ENCODE measurements around the gene PACRG. TPM values are rescaled to one million over a fixed set of nuclear protein-coding genes. Genes with fewer than 3 reads are reported as not detected.

Gene PACRG
- total RNA-seq, 2 donors from 2014 or later, result 2.9 to 63.8 TPM

DNA sequence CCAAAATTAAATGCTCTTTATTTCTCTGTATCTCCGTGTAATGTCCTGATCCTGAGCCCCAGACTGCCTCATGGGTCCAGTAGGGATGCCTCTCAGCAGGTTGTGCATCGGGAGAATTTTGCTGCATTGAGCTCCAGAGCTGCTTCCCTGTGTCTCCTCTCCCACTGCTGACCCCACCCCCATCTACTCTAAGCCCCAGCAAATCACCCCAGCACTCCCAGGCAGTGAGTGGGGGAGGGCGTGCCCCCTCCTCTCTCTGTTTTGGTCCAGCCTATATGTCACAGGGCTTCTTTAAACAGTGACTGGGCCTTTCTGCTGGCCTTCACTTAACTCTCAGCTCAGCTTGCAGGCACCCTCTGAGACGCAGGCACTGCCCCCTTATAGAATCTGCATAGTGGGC lies 458.0 kb downstream of the PACRG start:
- 78% methylated on average over 4 of the region's 4 CpGs for WGBS
- no peak overlapping the region for H3K27ac ChIP-seq
- intact Hi-C loops (cut with DNase I), result loop anchor here (10.0 kb wide), 2 partner anchors 209 to 239 kb away; no protein-coding TSS in a partner anchor
- H3K9me3 ChIP-seq, result no peaks in the 10 kb centered on the region
- DNase-seq (ENCODE audit: low spot score), result no peak
- no peaks in the 10 kb centered on the region for H3K27me3 ChIP-seq (replicated peaks; ENCODE audit: insufficient read depth)
- no peak overlapping the region for H3K4me3 ChIP-seq
- no peaks in the 10 kb centered on the region for H3K4me1 ChIP-seq (replicated peaks)
- H3K36me3 ChIP-seq, result no peaks in the 10 kb centered on the region
- no peak for TF ChIP-seq CTCF (IDR thresholded peaks at IDR 0.05)
- TF ChIP-seq POLR2AphosphoS5 (IDR thresholded peaks at IDR 0.05), result no peak
- TF ChIP-seq POLR2A (IDR thresholded peaks at IDR 0.05), result no peak

- no peak for TF ChIP-seq CTCF (IDR thresholded peaks at IDR 0.05)
- no peak for TF ChIP-seq POLR2A (IDR thresholded peaks at IDR 0.05)
- TF ChIP-seq POLR2AphosphoS5 (IDR thresholded peaks at IDR 0.05), result no peak
- Histone ChIP-seq H3K4me1 (replicated peaks) (no peaks in the 10 kb centered on the region), H3K9me3 (no peaks in the 10 kb centered on the region), H3K27me3 (replicated peaks; ENCODE audit: insufficient read depth) (no peaks in the 10 kb centered on the region), H3K36me3 (no peaks in the 10 kb centered on the region), H3K27ac (no peak overlapping the region), H3K4me3 (no peak overlapping the region)
- intact Hi-C loops (cut with DNase I), result loop anchor here (10.0 kb wide), 2 partner anchors 208 to 238 kb away; no protein-coding TSS in a partner anchor
- DNase-seq (ENCODE audit: low spot score), result no peak
- whole genome bisulfite sequencing, result 94% methylated on average over 14 of the region's 14 CpGs
Observed at GRCh38 chr6:163186527-163186926, 458.8 kb downstream of the PACRG start.

DNA sequence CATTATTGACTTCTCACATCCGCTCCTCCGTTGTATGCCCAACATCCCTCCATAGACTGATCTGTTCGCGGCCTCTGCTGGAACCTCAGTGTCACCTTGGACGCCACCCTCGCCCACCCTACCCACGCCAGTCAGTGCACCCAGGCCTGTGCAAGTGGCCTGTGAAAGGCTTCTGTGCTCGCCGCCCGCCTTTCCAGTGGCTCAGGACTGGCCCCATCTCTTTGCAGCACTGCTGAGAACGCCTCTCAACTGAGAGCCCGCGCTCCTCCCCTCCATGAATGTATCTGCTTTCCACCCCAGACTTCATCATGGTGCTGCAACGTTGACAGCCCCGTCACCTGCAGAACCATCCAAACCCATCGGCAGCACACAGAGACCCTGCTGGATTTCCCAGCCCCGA lies 459.4 kb downstream of the PACRG start:
- no peak overlapping the region for H3K27ac ChIP-seq
- DNase-seq (ENCODE audit: low spot score), result no peak
- H3K9me3 ChIP-seq, result no peaks in the 10 kb centered on the region
- no peaks in the 10 kb centered on the region for H3K27me3 ChIP-seq (replicated peaks; ENCODE audit: insufficient read depth)
- H3K36me3 ChIP-seq, result no peaks in the 10 kb centered on the region
- intact Hi-C loops (cut with DNase I), result loop anchor here (10.0 kb wide), 2 partner anchors 208 to 238 kb away; no protein-coding TSS in a partner anchor
- TF ChIP-seq CTCF (IDR thresholded peaks at IDR 0.05), result no peak
- TF ChIP-seq POLR2A (IDR thresholded peaks at IDR 0.05), result no peak
- TF ChIP-seq POLR2AphosphoS5 (IDR thresholded peaks at IDR 0.05), result no peak
- H3K4me3 ChIP-seq, result no peak overlapping the region
- WGBS, result 98% methylated on average over 17 of the region's 17 CpGs
- H3K4me1 ChIP-seq (replicated peaks), result no peaks in the 10 kb centered on the region

GRCh38 chr6:163187606-163188005 lies 459.8 kb downstream of the PACRG start:
- intact Hi-C loops (cut with DNase I), result loop anchor here (10.0 kb wide), 2 partner anchors 207 to 237 kb away; no protein-coding TSS in a partner anchor
- DNase-seq (ENCODE audit: low spot score), result no peak
- Histone ChIP-seq H3K27ac (no peak overlapping the region), H3K27me3 (replicated peaks; ENCODE audit: insufficient read depth) (no peaks in the 10 kb centered on the region), H3K4me3 (no peak overlapping the region), H3K4me1 (replicated peaks) (no peaks in the 10 kb centered on the region), H3K36me3 (no peaks in the 10 kb centered on the region), H3K9me3 (no peaks in the 10 kb centered on the region)
- 98% methylated on average over 11 of the region's 11 CpGs for WGBS
- TF ChIP-seq CTCF (IDR thresholded peaks at IDR 0.05) (no peak), POLR2AphosphoS5 (IDR thresholded peaks at IDR 0.05) (no peak), POLR2A (IDR thresholded peaks at IDR 0.05) (no peak)

DNA sequence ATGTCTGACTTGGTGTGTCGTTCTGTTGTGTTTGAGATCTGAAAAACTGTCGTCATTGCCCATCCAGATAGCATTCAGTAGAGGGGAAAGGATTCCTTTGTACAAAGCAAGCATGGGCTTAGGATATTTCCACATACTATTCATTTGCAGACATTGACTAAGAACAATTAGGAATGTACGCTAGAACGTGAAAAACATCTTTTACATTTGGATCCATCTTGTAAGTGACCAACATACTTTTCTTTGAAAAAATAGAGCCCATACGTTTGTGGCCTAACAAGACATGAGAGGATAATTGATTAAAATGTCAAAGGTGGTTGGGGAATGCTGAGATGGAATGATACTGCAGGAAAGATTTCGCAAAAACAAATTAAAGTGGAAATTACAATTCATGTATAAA lies 461.0 kb downstream of the PACRG start:
- Histone ChIP-seq H3K27me3 (replicated peaks; ENCODE audit: insufficient read depth) (no peaks in the 10 kb centered on the region), H3K27ac (no peak overlapping the region), H3K9me3 (no peaks in the 10 kb centered on the region), H3K4me1 (replicated peaks) (no peaks in the 10 kb centered on the region), H3K4me3 (no peak overlapping the region), H3K36me3 (no peaks in the 10 kb centered on the region)
- intact Hi-C loops (cut with DNase I), result loop anchor here (10.0 kb wide), 2 partner anchors 206 to 236 kb away; no protein-coding TSS in a partner anchor
- 93% methylated on average over 6 of the region's 6 CpGs for WGBS
- no peak for DNase-seq (ENCODE audit: low spot score)
- no peak for TF ChIP-seq POLR2AphosphoS5 (IDR thresholded peaks at IDR 0.05)
- TF ChIP-seq POLR2A (IDR thresholded peaks at IDR 0.05), result no peak
- no peak for TF ChIP-seq CTCF (IDR thresholded peaks at IDR 0.05)

Data from prostate gland (tissue), 2 donors.